Pancreas (tissue), 10 donors: ENCODE measurements around the gene ARHGEF33. TPM values are rescaled to one million over a fixed set of nuclear protein-coding genes. Genes with fewer than 3 reads are reported as not detected.

Experiments
- ATAC-seq, 4 donors: fragments of 200-7000 bp; cut with Tn5 transposase; one replicate each; pipeline versions ENCODE4 v1.8.0 to v1.9.1; 2020; ENCODE audit warnings: mild to moderate bottlenecking in 4 of 4, moderate library complexity in 4 of 4
- DNase-seq, 6 donors: peaks; one replicate each; pipeline ENCODE4 v3.0.0-alpha.2; 2020
- FAIRE-seq: peaks from 2 replicates; lab custom pipeline; 2012; peaks lifted over from hg19 to GRCh38; lab: Jason Lieb, UNC
- H3K27ac ChIP-seq, 4 donors: fragments of 200-600 bp; sonication (generic); 1 replicate in 3 of 4; 2 replicates in 1 of 4; pipeline versions ENCODE4 v1.5.0 to v1.8.0; 2020
- H3K27me3 ChIP-seq, 4 donors: fragments of 200-600 bp; one replicate each; pipeline ENCODE4 v1.8.0; 2021
- H3K36me3 ChIP-seq, 3 donors: fragments of 200-600 bp; sonication (generic) in 1 of 3; one replicate each; pipeline versions ENCODE4 v1.5.0 to v1.8.0; 2020 to 2021
- H3K4me1 ChIP-seq, 3 donors: fragments of 200-600 bp; one replicate each; pipeline ENCODE4 v1.8.0; 2021
- H3K4me3 ChIP-seq, 4 donors: fragments of 200-600 bp; sonication (generic) in 2 of 4; one replicate each; pipeline versions ENCODE4 v1.5.0 to v1.8.0; 2020 to 2021
- H3K9me3 ChIP-seq, 4 donors: fragments of 200-600 bp; one replicate each; pipeline ENCODE4 v1.8.0; 2021
- WGBS, 2 donors: extraction: QIAGEN DNeasy Blood & Tissue Kit; methylation state at CpG; one replicate each; pipeline ENCODE4 v1.1.7; 2013; 5-methylcytosine and 5-hydroxymethylcytosine counted together
- intact Hi-C, 3 donors: fragments of 100-400 bp; cut with DNase I; formaldehyde crosslinking; loops; one replicate each; pipeline versions ENCODE4 v1.11.1 to v1.14.2; 2022
- polyA plus RNA-seq, 2 donors: library from polyadenylated mRNA; stranded (reverse); fragments of 200-250 nt; gene quantifications; one replicate each; pipeline ENCODE4 v1.2.3, GENCODE V29; 2013
- total RNA-seq, 6 donors: library from RNA; stranded (reverse); fragmentation: NEBNext Ultra II Directional in 4 of 6; extraction: Animal tissue kit (Norgen Biotek cat#: 25700) in 4 of 6; gene quantifications; one replicate each; pipeline versions ENCODE4 v1.2.1 to v1.2.4, GENCODE V29; 2021 to 2023
- TF ChIP-seq, protein P1 (sequence below), 4 donors: fragments of 200-600 bp; sonication (generic) in 3 of 4; IDR thresholded peaks; one replicate each; pipeline versions ENCODE4 v1.5.0 to v1.8.0; 2021; ENCODE audit warnings: antibody characterized with exemption in 4 of 4
- donor health status: healthy with polysubstance abuse.
- donor health status: DM: no; HTN: no; CAD: no; lungs with moderate emphysema.
- donor health status: DM: no; HTN: no; CAD: no.
- donor health status: control.
- donor health status: control.
- donor health status: Bipolar disorder and iron deficiency.
- donor health status: DM: yes; HTN: yes; CAD: no.
- donor health status: DM: no; HTN: no; CAD: no.
- donor health status: DM: no; HTN: no; CAD: no.
- donor health status: DM: yes; HTN: yes; CAD: no.

Gene ARHGEF33
- total RNA-seq (under 1 TPM; 0.13 to 0.91 (median 0.40) TPM), polyA plus RNA-seq (1 to 10 TPM in 1 of 2 donors, under 1 TPM in 1; 0.53 to 1.6 TPM)

DNA sequence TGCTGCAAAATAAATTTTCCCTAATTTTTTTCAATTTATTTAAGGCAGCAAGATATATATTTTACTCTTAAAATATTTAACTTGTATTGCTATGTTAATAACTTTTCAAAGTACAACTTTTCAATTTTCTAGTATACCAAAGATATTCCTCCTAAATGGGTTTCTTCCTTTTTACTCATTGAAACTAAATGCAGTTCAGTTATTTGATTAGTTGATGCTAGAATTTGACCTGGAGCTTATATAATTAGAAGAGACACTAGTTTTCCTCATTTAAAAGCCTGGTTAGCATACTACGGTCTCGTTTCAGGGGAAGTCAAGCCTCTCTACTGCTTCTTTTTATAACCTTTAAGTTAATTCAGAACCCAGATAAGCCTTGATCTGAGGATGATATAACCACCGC is at the start of gene ARHGEF33:
Gene ARHGEF33, plus strand, starts transcription at position 301 of the 400 bp plus-strand sequence. CDS start 29,573 bp downstream, outside the sequence.
- 73 to 78% methylated on average over 3 of the region's 3 CpGs for WGBS, 2 donors
- intact Hi-C loops: no loop called here
- no peak within 1 kb of the TSS for H3K27ac ChIP-seq
- H3K9me3 ChIP-seq: no peaks in the 10 kb centered on the region
- H3K36me3 ChIP-seq: no peaks in the 10 kb centered on the region
- H3K4me1 ChIP-seq: no peaks in the 10 kb centered on the region
- FAIRE-seq (no peak), ATAC-seq (no peak), DNase-seq (no peak)
- H3K4me3 ChIP-seq: no peak within 1 kb of the TSS
- TF ChIP-seq, protein P1, sequence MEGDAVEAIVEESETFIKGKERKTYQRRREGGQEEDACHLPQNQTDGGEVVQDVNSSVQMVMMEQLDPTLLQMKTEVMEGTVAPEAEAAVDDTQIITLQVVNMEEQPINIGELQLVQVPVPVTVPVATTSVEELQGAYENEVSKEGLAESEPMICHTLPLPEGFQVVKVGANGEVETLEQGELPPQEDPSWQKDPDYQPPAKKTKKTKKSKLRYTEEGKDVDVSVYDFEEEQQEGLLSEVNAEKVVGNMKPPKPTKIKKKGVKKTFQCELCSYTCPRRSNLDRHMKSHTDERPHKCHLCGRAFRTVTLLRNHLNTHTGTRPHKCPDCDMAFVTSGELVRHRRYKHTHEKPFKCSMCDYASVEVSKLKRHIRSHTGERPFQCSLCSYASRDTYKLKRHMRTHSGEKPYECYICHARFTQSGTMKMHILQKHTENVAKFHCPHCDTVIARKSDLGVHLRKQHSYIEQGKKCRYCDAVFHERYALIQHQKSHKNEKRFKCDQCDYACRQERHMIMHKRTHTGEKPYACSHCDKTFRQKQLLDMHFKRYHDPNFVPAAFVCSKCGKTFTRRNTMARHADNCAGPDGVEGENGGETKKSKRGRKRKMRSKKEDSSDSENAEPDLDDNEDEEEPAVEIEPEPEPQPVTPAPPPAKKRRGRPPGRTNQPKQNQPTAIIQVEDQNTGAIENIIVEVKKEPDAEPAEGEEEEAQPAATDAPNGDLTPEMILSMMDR (IDR thresholded peaks at IDR 0.05): no peak
- H3K27me3 ChIP-seq: no peaks in the 10 kb centered on the region

DNA sequence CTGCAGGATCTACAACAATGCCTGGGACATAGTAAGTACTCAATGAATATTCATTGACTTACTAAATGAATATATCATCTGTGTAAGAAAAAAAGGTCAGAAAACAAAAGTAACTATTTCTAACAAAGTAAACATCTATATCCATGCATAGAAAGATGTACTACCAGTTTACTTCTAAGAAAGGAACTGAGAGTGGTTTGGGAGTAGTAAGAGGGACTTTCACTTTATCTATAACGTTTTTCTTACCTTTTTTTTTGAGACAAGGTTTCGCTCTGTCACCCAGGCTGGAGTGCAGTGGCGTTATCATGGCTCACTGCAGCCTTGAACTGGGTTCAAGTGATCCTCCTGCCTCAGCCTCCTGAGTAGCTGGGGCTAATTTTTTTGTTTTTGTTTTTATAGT is 39.6 kb upstream of the ARHGEF33 start:
- DNase-seq (no peak), FAIRE-seq (no peak), ATAC-seq (no peak)
- intact Hi-C loops: no loop called here
- TF ChIP-seq, protein P1 (IDR thresholded peaks at IDR 0.05): no peak
- Histone ChIP-seq H3K9me3 (no peaks in the 10 kb centered on the region), H3K36me3 (peaks cover 0 to 18% (median 0%) of the 10 kb centered on the region in 3 donors), H3K4me3 (no peak overlapping the region), H3K27me3 (no peaks in the 10 kb centered on the region), H3K27ac (no peak overlapping the region), H3K4me1 (no peaks in the 10 kb centered on the region)
- WGBS, 2 donors: 77 to 83% methylated on average over 3 of the region's 3 CpGs

DNA sequence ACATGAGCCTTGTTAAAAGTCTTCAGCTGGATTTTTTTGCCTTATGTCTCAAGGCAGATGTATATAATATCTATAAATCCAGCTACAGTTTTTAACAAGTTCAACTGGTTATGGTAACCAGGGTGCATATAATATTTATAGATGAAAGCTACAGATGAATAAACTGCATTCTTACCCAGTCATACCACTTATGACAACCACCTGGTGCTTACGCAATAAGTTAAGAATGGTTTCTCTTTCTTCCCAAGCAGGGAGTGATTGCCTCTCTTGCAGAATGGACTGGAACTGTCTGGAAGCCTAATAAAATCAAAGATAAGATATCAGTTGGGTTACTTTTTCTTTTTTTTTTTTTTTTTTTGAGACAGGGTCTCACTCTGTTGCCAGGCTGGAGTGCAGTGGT is 33.5 kb upstream of the ARHGEF33 start:
- no peak for FAIRE-seq
- WGBS, 2 donors: 94 to 97% methylated on average over 1 of the region's 1 CpG
- Histone ChIP-seq H3K9me3 (no peaks in the 10 kb centered on the region), H3K27ac (no peak overlapping the region), H3K4me1 (no peaks in the 10 kb centered on the region), H3K4me3 (no peak overlapping the region), H3K36me3 (peaks cover 0 to 54% (median 2%) of the 10 kb centered on the region in 3 donors), H3K27me3 (no peaks in the 10 kb centered on the region)
- no peak for DNase-seq
- TF ChIP-seq, protein P1 (IDR thresholded peaks at IDR 0.05): no peak
- intact Hi-C loops: no loop called here
- ATAC-seq: no peak

DNA sequence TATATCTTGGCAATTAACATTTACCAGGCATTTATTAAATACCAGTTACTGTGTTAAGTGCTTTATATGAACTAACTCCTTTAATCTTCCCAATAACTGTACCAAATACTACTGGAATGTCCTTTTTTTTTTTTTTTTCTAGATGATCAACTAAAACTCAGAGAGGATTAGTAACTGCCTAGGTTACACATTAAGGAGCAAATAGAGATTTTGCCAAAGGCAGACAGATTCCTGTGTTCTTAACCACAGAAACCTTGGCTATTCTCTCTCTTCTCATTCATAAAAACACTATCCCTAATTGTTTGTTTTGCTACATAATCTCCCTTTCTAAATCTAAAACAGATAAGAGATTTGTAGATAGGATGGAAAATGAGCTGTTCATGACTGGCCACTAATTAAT is 27.2 kb upstream of the ARHGEF33 start:
- intact Hi-C loops: no loop called here
- no peak overlapping the region for H3K27ac ChIP-seq
- DNase-seq: no peak
- H3K4me3 ChIP-seq: no peak overlapping the region
- FAIRE-seq: no peak
- H3K4me1 ChIP-seq: no peaks in the 10 kb centered on the region
- TF ChIP-seq, protein P1 (IDR thresholded peaks at IDR 0.05): no peak
- ATAC-seq: no peak
- no peaks in the 10 kb centered on the region for H3K27me3 ChIP-seq
- H3K9me3 ChIP-seq: no peaks in the 10 kb centered on the region
- H3K36me3 ChIP-seq: peaks cover 0 to 36% (median 5%) of the 10 kb centered on the region in 3 donors

GRCh38 chr2:38863061-38863695 is 26.5 kb upstream of the ARHGEF33 start:
- intact Hi-C loops: no loop called here
- Histone ChIP-seq H3K27me3 (no peaks in the 10 kb centered on the region), H3K4me3 (no peak overlapping the region), H3K9me3 (no peaks in the 10 kb centered on the region), H3K4me1 (no peaks in the 10 kb centered on the region), H3K27ac (no peak overlapping the region), H3K36me3 (peaks cover 0 to 36% (median 5%) of the 10 kb centered on the region in 3 donors)
- 95 to 99% methylated on average over 2 of the region's 2 CpGs for WGBS, 2 donors
- DNase-seq (no peak), ATAC-seq (no peak), FAIRE-seq (no peak)
- TF ChIP-seq, protein P1 (IDR thresholded peaks at IDR 0.05): no peak
